NCI-H2196 (cell line): ENCODE measurements around the gene PTGR2.
A peak's percentile ranks its signal among the peaks of the same experiment; 100 is the strongest.
"Not testable (repeated sequence)": the region's sequence is repeated elsewhere in the genome, so short reads cannot be mapped to it uniquely, and the experiment has no call there.

Experiments
- DNase-seq: peaks from one replicate; lab custom pipeline; 2025; ENCODE audit not compliant: unreplicated experiment; lab: John Stamatoyannopoulos, UW

Gene PTGR2

DNA sequence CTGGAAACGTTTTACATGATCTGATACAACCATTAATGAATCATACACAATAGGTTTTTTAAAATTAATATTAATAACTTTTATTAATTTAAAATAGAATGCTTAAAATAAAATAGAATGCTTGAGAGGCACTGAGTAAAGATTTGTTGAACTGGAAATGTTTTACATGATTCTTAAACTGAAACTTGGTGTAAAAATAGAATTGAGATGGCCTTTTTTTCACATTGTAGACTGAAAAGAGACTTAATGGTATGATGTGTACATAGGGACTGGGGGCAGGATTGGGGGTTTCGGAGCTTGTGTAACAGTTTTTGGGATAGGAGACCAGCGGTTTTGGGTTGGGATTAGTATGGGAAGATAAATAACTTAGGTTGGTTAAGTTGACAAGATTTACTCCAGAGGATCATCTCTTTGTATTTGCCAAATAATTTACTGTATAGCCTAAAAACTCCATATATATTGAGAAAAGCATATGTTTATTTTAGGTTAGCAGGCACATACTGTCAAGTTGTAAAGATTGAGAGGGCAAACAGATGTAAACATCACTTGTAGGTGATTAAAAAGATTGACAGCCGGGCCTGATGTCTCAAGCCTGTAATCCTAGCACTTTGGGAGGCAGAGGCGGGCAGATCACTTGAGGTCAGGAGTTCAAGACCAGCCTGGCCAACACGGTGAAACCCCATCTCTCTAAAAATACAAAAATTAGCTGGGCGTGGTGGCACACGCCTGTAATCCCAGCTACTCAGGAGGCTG lies 33.0 kb downstream of the PTGR2 start:
- DNase-seq = no peak

DNA sequence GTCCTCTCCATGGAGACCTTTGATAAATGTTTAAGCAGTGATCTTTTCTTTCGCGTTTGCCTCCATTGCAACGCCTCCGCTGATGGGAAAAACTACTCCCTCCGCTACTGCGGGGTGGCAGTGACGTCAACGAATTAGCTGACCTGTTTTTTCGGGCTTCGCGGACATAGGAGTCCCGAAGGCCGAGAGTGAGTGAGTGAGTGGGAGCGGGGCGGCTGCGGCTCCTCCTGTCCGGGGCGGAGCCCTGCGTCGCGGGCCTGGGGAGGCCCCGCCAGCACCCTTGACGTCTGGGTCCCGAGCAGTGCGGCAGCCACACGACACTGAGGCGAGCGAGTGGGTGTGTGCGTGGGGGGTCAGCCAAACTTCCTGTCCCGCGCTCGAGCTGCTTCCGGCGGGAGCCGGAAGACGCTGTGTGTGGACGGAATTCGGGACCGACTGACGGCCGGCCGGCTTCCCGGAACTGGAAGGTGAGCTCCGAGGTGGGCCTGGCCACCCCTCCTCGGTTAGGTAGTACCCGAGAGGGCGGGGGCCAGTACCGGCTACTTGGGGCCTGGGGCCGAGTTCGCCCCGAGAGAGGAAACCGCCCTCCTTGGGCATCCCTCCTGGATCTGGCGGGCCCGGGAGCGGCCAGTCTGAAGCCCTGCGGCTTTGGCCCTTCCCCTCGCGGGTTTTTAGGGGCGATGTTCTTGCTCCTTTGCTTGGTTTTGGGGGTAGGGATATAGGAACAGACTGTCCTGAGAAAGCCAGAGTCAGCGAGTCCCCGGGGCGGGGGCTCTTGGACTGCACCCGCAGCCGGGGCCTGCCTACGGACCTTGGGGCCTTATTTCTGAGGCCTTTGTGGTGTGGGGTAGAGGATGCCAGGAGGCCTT lies 35.1 kb downstream of the PTGR2 start, which contains the start of gene ZNF410:
ZNF410 (plus strand) TSS at position 411 of the 869 bp plus-strand sequence. CDS start 5,317 bp downstream, outside the sequence.
- peak; percentile 86 for DNase-seq

DNA sequence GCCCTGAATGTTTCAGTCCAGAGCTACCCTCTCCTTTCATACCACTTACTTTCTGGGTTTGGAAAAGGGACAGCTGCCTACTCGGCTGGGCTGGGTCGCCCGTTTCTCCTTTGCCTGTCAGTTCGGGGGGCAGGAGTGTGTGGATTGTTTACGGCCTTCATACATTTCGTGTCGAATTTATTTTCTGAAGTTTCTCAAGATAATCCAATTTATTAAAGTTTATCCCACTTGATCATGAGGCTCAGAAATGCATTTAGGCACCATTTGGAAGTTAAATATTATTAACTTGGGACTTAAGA lies 35.6 kb downstream of the PTGR2 start:
- DNase-seq = no peak

DNA sequence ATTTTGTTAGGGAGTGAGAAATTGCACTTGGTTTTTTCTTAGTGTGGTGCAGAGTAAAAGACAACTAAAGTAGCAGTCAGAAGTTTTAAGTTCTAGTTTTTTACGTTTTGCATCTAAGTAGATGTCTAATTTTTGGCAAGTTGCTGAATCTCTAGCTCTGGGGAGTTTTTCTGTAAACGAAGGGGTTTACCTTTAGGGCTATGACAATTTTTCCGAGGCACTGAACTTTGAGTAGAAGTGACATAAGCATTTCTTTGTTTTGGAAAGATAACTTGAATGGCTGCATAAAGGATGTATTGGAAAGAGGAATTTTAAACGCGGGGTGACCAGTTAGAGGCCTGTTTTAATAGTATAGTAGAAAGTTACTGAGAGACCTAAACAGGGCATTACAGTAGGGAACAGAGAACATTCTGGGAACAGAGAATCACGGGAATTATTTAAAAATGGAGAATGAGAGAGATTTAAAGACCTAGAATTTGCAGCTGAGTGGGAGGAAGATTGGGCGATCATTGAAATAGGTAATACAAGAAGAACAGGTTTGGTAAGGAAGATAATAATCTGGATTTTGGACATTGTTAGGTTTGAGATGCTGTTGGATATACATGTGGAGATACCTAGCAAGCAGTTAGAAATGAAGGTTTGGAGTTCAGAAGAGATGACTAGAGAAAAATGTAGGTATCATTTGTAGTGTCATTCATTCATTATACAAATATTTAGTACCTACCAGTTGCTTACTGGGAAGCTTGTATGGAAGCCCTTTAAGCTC lies 36.2 kb downstream of the PTGR2 start:
- no peak for DNase-seq

DNA sequence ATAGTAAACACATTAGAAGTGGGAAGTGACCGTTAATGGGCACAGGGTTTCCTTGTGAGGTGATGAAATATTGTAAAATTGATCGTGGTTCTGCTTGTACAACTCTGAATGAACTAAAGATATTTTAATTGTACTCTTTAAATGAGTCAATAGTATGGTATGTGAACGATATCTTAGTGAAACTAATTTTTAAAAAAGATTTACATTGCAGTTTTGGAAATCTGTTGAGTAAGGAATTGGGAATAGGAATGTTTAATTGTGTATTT lies 36.8 kb downstream of the PTGR2 start:
- no peak for DNase-seq

DNA sequence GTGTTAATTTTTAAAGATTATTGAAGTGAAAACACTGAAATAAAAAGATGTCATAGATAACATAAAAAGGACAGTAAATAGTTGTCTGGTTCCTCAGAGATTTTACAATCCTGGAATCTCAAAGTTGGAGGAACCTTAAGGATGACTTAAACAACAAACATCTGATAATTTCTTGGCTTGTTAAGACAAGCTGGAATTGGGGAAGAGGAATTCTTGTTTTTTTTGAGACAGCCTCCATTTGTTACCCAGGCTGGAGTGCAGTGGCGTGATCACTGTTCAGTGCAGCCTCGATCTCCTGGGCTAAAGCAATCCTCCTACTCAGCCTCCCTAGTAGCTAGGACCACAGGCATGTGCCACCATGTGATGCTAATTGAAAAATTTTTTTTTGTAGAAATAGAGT lies 37.3 kb downstream of the PTGR2 start:
- DNase-seq = no peak

DNA sequence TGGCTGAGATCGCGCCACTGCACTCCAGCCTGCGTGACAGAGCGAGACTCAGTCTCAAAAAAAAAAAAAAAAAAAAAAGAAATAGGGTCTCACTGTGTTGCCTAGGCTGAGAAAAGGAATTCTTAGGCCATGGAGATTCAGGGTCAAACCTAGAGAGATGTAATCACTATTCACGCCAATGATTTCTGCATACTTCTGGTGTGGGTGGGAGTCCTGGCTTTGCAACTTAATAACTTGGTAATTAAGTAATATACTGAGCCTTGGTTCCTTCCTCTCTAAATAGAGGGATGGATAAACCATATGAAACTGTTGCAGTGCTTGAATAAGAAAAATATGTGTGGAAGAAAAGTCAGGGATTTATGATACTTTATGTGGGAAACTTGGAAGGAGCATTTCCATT lies 37.7 kb downstream of the PTGR2 start:
- DNase-seq = no peak

DNA sequence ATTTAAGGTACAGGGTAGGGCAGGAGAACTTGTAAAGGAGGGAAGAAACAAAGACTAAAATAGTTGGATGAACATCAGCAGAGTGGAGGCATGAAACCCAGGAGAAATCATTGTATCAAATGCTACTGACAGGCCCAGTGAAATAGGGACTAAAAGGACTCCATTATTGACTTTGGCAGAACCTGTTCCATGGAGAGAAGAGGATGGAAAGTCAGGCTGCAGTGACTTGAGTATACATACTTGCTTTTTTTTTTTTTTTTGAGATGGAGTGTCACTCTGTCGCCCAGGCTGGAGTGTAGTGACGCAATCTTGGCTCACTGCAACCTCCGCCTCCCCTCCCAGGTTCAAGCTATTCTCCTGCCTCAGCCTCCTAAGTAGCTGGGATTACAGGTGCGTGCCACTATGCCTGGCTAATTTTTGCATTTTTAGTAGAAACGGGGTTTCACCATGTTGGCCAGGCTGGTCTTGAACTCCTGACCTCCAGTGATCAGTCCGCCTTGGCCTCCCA lies 42.6 kb downstream of the PTGR2 start:
- DNase-seq = not testable (repeated sequence)

DNA sequence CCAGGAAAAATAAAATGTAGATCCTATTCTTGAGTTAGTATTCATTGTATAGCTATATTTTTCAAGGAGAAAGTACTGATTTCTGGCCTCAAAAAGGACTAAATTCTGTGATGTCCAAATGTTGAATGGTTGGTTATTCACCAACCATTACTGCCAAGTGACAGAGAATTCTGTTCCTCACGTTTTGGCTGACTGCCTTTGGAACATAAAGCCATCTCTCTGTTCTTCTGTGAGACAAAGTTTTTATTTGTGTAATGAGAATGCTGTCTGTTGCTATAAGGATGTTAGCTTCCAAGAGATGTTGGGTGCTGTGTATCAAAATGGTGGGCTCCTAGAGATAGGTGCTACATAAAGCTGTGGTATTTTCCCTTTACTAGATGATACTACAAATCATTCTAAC lies 44.3 kb downstream of the PTGR2 start:
- DNase-seq = no peak

DNA sequence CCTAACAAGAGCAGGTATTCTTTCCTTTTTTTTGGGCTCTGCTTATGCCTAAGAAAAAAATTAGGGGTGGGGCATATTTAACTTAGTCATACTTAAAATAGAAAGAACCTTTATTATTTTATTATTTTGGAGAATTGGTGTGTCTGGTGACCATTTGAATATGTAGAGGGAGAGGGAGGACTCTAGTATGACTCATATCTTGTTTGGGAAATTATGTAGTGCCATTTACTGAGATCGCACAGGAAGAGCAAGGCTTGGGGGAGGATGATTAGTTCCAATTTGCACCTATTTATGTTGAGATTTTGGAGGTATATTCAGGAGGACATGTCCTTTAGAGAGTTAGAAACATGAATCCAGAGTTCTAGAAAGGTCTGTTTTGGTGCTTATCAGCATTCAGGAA lies 44.9 kb downstream of the PTGR2 start:
- DNase-seq = no peak

DNA sequence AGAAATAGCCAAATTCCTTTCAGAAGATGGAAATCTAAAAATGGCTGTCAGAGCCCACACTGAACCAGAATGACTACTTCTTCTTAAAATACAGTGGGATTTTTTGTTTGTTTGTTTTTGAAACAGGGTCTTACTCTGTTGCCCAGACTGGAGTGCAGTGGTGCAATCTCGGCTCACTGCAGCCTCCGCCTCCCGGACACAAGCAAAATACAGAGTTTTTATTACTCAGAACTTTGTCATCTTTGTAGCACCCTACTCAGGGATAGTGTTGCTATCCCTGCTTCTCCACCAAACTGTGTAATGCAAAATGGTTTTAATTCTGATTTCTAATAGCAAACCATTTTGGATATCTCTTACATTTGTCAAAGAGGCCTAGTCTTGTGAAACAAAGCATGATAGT lies 51.4 kb downstream of the PTGR2 start:
- no peak for DNase-seq

DNA sequence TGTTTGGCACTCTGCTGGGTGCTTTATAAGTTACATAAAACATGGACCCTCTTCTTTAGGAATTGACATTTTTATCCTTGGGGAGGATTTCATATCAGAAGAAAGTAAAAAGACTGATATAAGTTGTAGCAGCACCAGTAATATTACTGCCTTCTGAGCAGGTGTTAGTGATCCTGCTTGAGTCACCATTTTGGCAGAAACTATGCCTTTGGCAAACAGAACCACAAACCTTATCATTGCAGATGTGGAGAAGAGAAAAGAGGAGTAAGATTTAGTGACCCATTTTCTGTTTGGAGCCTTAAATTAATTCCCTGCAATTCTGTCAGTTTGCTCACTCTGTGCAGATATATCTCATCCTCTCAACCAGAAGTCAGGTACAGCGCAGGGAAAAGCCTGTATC lies 58.0 kb downstream of the PTGR2 start:
- DNase-seq = no peak

DNA sequence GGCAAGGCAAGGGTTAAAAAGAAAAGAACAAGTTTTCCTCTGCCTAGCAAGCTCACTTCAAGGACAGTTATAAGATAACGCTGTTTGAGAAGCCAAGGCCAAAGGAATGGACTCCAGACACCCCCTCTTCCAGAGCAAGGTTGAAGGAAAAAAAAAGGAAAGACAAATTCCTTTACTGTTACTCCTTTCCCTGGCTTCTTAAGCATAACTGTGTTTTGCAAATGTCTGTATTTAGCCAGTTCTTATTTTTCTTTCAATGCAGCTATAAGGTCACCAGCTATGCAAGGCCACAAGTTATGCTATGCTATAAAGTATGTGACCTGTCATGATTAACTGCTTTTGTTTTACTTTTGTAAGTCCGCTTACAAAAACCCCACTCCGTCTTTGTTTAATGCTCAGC lies 61.6 kb downstream of the PTGR2 start:
- no peak for DNase-seq

DNA sequence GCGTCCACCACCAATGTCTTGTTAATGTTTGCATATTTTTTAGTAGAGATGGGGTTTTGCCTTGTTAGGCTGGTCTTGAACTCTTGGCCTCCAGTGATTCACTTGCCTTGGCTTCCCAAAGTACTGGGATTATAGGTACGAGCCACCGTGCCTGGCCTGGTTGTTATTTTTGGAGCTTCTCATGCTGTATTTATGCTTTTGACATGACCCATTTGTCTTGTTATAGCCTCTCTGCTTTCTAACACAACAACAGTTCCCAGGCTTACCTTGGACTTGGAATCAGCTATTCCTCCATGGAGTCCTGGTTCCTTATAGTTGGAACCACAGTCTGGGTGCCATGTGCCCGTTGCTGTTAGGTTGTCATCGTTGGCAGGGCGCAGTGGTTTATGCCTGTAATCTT lies 64.7 kb downstream of the PTGR2 start:
- no peak for DNase-seq

DNA sequence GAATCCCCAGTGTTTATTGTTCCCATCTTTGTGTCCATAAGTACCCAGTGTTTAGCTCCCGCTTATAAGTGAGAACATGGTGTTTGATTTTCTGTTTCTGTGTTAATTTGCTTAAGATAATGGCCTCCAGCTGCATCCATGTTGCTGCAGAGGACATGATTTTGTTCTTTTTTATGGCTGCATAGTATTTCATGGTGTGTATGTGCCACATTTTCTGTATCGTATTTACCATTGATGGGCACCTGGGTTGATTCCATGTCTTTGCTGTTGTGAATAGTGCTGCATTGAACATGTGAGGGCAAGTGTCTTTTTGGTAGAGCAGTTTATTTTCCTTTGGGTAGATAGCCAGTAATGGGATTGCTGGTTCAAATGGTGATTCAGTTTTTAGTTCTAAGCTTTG lies 67.8 kb downstream of the PTGR2 start:
- DNase-seq = not testable (repeated sequence)

DNA sequence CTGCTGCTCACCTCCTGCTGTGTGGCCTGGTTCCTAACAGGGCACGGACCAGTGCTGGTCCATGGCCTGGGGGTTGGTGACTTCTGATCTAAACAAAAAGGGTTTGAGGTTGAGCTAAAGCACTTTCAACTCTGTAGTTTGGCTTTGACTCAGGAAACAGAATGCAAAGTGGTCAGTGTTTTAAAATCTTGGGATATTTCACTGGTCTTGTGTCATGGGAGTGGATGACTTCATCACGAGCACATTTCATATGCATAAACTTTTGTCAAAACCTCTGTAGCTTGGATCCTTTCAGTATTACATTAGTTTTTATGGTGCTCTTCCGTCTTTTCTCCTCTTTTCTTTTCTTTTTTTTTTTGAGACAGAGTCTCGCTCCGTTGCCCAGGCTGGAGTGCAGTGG lies 72.7 kb downstream of the PTGR2 start:
- no peak for DNase-seq
